ENCODE data around the gene GADD45GIP1.

DNA sequence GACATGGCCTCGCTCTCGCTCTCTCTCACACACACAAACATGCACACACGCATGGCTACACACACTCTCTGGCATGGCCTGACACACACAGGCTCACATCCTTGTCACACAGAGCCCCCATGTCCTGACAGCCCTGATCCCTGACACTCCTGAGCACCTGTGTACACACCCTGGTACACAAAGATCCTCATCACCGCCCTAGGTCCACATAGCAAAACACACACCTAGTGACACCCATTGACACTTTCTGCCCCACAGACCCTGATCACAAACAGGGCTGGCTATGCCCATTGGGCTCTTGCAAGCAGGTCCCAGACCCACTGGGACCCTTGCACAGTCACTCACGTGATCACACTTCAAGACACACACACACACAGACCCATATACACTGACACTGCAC, 34.3 kb upstream of the GADD45GIP1 start:
- no peak for TF ChIP-seq TAF1 (IDR thresholded peaks at IDR 0.05; ENCODE audit: low read depth, low read length)
- no peak for TF ChIP-seq POU2F2 (IDR thresholded peaks at IDR 0.05; ENCODE audit: low read depth, low read length)
- no peak for TF ChIP-seq POLR2AphosphoS5 (IDR thresholded peaks at IDR 0.05; ENCODE audit: low read depth, low read length)
- no peak for TF ChIP-seq POLR2A (IDR thresholded peaks at IDR 0.05; ENCODE audit: low read depth, low read length)

Measured in GM12891 (cell line).